Liver (tissue), 3 donors: ENCODE measurements around the gene ZNF547.

Experiments
- JUND ChIP-seq, 2 donors: IDR thresholded peaks; 2 replicates each; pipeline ENCODE4 v1.6.1; 2016; ENCODE audit warnings: antibody characterized with exemption in 2 of 2
- RAD21 ChIP-seq, 2 donors: IDR thresholded peaks; 2 replicates each; pipeline ENCODE4 v1.6.1; 2016; ENCODE audit warnings: antibody characterized with exemption in 2 of 2, mild to moderate bottlenecking in 2 of 2
- SP1 ChIP-seq: IDR thresholded peaks from 2 replicates; pipeline ENCODE4 v1.6.1; 2018; ENCODE audit warnings: antibody characterized with exemption, mild to moderate bottlenecking
- TAF1 ChIP-seq: conservative IDR thresholded peaks from 2 replicates; pipeline ENCODE4 v1.6.1; 2016; ENCODE audit warnings: antibody characterized with exemption, mild to moderate bottlenecking
- YY1 ChIP-seq: IDR thresholded peaks from 2 replicates; pipeline ENCODE4 v1.6.1; 2016; ENCODE audit warnings: antibody characterized with exemption, mild to moderate bottlenecking
- TF ChIP-seq, protein P1 (sequence below): fragments of 150-350 bp; IDR thresholded peaks from 2 replicates; pipeline ENCODE4 v1.5.1; 2017; ENCODE audit warnings: improper control_type of control experiment, low read depth, low read length; ENCODE audit not compliant: missing input control
- TF ChIP-seq, protein P2 (sequence below): IDR thresholded peaks from 2 replicates; pipeline ENCODE4 v1.6.1; 2016; ENCODE audit warnings: antibody characterized with exemption, mild to moderate bottlenecking
- TF ChIP-seq, protein P3 (sequence below): IDR thresholded peaks from 2 replicates; pipeline ENCODE4 v1.6.1; 2016; ENCODE audit warnings: antibody characterized with exemption
- donor health status: healthy.
- donor health status: healthy.

DNA sequence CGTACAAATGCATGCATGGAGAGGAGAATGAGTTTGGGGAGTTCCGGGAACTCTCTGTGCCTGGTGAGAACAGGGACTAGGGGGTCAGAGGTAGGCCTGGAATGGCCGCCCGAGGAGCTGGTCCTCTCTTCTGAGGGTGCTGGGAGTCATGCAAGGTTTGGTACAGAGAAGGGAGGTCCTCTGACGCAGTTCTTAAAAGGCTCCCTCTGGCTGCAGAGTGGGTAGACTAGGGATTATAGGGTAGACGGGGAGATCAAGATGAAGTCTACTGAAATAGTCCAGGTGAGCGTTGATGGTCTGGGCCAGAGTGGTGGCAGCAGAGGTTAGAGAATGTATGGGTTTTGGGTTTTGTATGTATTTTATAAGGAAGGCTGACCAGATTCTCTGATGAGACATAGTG lies 11.5 kb upstream of the ZNF547 start:
- TF ChIP-seq, protein P1, sequence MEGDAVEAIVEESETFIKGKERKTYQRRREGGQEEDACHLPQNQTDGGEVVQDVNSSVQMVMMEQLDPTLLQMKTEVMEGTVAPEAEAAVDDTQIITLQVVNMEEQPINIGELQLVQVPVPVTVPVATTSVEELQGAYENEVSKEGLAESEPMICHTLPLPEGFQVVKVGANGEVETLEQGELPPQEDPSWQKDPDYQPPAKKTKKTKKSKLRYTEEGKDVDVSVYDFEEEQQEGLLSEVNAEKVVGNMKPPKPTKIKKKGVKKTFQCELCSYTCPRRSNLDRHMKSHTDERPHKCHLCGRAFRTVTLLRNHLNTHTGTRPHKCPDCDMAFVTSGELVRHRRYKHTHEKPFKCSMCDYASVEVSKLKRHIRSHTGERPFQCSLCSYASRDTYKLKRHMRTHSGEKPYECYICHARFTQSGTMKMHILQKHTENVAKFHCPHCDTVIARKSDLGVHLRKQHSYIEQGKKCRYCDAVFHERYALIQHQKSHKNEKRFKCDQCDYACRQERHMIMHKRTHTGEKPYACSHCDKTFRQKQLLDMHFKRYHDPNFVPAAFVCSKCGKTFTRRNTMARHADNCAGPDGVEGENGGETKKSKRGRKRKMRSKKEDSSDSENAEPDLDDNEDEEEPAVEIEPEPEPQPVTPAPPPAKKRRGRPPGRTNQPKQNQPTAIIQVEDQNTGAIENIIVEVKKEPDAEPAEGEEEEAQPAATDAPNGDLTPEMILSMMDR = no peak
- no peak for TF ChIP-seq RAD21 (IDR thresholded peaks at IDR 0.05)
- no peak for TF ChIP-seq SP1
- TF ChIP-seq YY1 = no peak
- TF ChIP-seq, protein P2, sequence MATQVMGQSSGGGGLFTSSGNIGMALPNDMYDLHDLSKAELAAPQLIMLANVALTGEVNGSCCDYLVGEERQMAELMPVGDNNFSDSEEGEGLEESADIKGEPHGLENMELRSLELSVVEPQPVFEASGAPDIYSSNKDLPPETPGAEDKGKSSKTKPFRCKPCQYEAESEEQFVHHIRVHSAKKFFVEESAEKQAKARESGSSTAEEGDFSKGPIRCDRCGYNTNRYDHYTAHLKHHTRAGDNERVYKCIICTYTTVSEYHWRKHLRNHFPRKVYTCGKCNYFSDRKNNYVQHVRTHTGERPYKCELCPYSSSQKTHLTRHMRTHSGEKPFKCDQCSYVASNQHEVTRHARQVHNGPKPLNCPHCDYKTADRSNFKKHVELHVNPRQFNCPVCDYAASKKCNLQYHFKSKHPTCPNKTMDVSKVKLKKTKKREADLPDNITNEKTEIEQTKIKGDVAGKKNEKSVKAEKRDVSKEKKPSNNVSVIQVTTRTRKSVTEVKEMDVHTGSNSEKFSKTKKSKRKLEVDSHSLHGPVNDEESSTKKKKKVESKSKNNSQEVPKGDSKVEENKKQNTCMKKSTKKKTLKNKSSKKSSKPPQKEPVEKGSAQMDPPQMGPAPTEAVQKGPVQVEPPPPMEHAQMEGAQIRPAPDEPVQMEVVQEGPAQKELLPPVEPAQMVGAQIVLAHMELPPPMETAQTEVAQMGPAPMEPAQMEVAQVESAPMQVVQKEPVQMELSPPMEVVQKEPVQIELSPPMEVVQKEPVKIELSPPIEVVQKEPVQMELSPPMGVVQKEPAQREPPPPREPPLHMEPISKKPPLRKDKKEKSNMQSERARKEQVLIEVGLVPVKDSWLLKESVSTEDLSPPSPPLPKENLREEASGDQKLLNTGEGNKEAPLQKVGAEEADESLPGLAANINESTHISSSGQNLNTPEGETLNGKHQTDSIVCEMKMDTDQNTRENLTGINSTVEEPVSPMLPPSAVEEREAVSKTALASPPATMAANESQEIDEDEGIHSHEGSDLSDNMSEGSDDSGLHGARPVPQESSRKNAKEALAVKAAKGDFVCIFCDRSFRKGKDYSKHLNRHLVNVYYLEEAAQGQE = no peak
- no peak for TF ChIP-seq TAF1
- TF ChIP-seq JUND (IDR thresholded peaks at IDR 0.05) = no peak
- TF ChIP-seq, protein P3, sequence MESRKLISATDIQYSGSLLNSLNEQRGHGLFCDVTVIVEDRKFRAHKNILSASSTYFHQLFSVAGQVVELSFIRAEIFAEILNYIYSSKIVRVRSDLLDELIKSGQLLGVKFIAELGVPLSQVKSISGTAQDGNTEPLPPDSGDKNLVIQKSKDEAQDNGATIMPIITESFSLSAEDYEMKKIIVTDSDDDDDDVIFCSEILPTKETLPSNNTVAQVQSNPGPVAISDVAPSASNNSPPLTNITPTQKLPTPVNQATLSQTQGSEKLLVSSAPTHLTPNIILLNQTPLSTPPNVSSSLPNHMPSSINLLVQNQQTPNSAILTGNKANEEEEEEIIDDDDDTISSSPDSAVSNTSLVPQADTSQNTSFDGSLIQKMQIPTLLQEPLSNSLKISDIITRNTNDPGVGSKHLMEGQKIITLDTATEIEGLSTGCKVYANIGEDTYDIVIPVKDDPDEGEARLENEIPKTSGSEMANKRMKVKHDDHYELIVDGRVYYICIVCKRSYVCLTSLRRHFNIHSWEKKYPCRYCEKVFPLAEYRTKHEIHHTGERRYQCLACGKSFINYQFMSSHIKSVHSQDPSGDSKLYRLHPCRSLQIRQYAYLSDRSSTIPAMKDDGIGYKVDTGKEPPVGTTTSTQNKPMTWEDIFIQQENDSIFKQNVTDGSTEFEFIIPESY = no peak
